ENCODE data around the gene QRFP. TPM values are rescaled to one million over a fixed set of nuclear protein-coding genes. Genes with fewer than 3 reads are reported as not detected.

QRFP gene
- total RNA-seq, 1 experiment from 2014 or later, result not detected

DNA sequence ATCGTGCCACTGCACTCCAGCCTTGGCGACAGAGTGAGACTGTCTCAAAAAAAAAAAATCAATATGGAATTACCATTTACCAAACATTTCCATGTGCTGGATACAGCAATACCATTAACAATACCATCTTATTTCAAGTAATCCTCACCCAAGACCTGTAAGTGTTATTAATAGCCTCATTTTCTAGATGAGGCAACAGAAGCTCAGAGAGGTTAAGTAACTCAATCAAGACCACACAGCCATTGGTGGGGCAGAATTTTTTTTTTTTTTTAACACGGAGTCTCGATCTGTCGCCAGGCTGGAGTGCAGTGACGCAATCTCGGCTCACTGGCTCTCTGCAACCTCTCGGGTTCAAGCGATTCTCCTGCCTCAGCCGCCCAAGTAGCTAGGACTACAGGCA lies 46.1 kb upstream of the QRFP start:
- intact Hi-C loops (cut with micrococcal nuclease), result no loop called here
- ChIA-PET RAD21 (ENCODE audit: low non-redundant PET in 1 of 2, low total read pairs in 2 of 2, uncharacterized antibody in 2 of 2, unreplicated experiment in 2 of 2) (no interaction called here), POLR2A (no interaction called here), CTCF (interaction anchor here (0.9 kb wide), 1 partner anchor 56 kb away, joined by 3 read pairs; no protein-coding TSS in a partner anchor)
- no peak for ATAC-seq
- Histone ChIP-seq H3K4me3 (replicated peaks in 1 of 2; ENCODE audit: low read depth in 1 of 2, low read length in 2 of 2) (no peak overlapping the region), H3K79me2 (ENCODE audit: insufficient read depth, low read length) (no peaks in the 10 kb centered on the region), H3K27ac (ENCODE audit: low read depth, low read length) (no peak overlapping the region), H4K20me1 (ENCODE audit: insufficient read depth) (no peaks in the 10 kb centered on the region), H3K27me3 (ENCODE audit: insufficient read depth, low read length) (no peaks in the 10 kb centered on the region), H3K36me3 (ENCODE audit: control insufficient read depth in 1 of 2, insufficient read depth in 2 of 2, low read length in 2 of 2) (no peaks in the 10 kb centered on the region), H3K9ac (ENCODE audit: low read length) (no peak overlapping the region), H3K4me2 (ENCODE audit: low read length) (no peak overlapping the region), H2AFZ (ENCODE audit: low read depth, low read length, poor library complexity, severe bottlenecking) (no peak overlapping the region), H3K4me1 (ENCODE audit: control insufficient read depth in 1 of 2, insufficient read depth in 2 of 2, low read length in 2 of 2) (peaks cover 10 to 42% of the 10 kb centered on the region in 2 experiments), H3K9me3 (ENCODE audit: control insufficient read depth in 1 of 2, insufficient read depth in 1 of 2, low read depth in 1 of 2, low read length in 2 of 2) (no peaks in the 10 kb centered on the region), H3K9me2 (ENCODE audit: insufficient read depth) (no peaks in the 10 kb centered on the region)
- TF ChIP-seq, protein P1, sequence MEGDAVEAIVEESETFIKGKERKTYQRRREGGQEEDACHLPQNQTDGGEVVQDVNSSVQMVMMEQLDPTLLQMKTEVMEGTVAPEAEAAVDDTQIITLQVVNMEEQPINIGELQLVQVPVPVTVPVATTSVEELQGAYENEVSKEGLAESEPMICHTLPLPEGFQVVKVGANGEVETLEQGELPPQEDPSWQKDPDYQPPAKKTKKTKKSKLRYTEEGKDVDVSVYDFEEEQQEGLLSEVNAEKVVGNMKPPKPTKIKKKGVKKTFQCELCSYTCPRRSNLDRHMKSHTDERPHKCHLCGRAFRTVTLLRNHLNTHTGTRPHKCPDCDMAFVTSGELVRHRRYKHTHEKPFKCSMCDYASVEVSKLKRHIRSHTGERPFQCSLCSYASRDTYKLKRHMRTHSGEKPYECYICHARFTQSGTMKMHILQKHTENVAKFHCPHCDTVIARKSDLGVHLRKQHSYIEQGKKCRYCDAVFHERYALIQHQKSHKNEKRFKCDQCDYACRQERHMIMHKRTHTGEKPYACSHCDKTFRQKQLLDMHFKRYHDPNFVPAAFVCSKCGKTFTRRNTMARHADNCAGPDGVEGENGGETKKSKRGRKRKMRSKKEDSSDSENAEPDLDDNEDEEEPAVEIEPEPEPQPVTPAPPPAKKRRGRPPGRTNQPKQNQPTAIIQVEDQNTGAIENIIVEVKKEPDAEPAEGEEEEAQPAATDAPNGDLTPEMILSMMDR (IDR thresholded peaks at IDR 0.05 in 2 of 3, conservative IDR thresholded peaks at IDR 0.05 in 1 of 3; ENCODE audit: borderline replicate concordance in 1 of 3, insufficient read depth in 1 of 3, low read depth in 2 of 3, low read length in 2 of 3), result no peak
- TF ChIP-seq SIN3A (IDR thresholded peaks at IDR 0.05; ENCODE audit: low read depth), result no peak
- TF ChIP-seq POLR2AphosphoS5 (IDR thresholded peaks at IDR 0.05; ENCODE audit: low read depth, low read length), result no peak
- no peak for TF ChIP-seq JUND (IDR thresholded peaks at IDR 0.05)
- TF ChIP-seq SRF (IDR thresholded peaks at IDR 0.05; ENCODE audit: low read depth), result no peak
- TF ChIP-seq, protein P2, sequence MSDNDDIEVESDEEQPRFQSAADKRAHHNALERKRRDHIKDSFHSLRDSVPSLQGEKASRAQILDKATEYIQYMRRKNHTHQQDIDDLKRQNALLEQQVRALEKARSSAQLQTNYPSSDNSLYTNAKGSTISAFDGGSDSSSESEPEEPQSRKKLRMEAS (IDR thresholded peaks at IDR 0.05), result no peak
- TF ChIP-seq YY1 (IDR thresholded peaks at IDR 0.05; ENCODE audit: extremely low read depth, insufficient replicate concordance, low read depth, low read length), result no peak
- TF ChIP-seq CEBPB (IDR thresholded peaks at IDR 0.05; ENCODE audit: low read depth), result no peak
- TF ChIP-seq ZNF274 (IDR thresholded peaks at IDR 0.05; ENCODE audit: low read depth, low read length), result no peak
- TF ChIP-seq EZH2 (IDR thresholded peaks at IDR 0.05), result no peak
- no peak for DNase-seq (ENCODE audit: low read depth, low spot score)
- no TSS peak for BruUV-seq (replicated peaks)
